DMS153 treated with DMSO at 0.1 percent for 48 hours (cell line): ENCODE results near the gene PDCD1LG2.
"Not testable (repeated sequence)": the region's sequence is repeated elsewhere in the genome, so short reads cannot be mapped to it uniquely, and the experiment has no call there.

Source experiments
- DNase-seq: peaks from one replicate; lab custom pipeline; 2025; ENCODE audit not compliant: unreplicated experiment; lab: John Stamatoyannopoulos, UW

Gene PDCD1LG2

DNA sequence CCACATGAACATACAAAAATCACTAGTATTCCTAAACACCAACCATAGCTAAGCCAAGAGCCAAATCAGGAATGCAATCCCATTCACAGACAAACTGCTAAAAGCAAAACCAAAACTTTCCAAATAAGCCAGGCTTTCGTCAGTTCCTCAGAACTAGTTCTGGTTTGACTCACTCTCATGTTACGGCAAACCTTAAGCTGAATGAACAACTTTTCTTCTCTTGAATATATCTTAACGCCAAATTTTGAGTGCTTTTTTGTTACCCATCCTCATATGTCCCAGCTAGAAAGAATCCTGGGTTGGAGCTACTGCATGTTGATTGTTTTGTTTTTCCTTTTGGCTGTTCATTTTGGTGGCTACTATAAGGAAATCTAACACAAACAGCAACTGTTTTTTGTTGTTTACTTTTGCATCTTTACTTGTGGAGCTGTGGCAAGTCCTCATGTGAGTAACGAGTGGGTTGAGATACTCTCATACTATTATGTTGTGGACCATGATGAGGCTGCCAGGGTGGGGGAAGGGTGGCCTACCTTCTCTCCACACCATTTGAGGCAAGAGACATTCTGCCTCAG lies at the start of gene PDCD1LG2:
Gene PDCD1LG2, plus strand, starts transcription at position 172 of the 572 bp plus-strand sequence. CDS start 12,016 bp downstream, outside the sequence.
- no peak for DNase-seq

DNA sequence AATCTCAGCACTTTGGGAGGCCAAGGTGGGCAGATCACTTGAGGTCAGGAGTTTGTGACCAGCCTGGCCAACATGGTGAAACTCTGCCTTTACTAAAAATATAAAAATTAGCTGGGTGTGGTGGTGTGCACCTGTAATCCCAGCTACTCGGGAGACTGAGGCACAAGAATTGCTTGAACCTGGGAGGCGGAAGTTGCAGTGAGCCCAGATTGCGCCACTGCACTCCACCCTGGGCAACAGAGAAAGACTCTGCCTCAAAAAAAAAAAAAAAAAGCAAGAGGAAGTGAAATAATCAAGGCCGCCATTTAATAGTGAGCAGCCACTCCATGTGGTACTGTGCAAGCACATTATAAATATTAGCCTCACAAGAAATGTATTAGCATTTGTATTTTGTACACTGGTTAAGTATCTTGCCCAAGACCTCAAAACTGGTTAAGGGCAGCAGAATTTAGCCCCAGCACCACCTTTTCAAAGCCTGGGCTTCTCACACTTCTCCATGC lies 45.5 kb upstream of the PDCD1LG2 start:
- DNase-seq: not testable (repeated sequence)

DNA sequence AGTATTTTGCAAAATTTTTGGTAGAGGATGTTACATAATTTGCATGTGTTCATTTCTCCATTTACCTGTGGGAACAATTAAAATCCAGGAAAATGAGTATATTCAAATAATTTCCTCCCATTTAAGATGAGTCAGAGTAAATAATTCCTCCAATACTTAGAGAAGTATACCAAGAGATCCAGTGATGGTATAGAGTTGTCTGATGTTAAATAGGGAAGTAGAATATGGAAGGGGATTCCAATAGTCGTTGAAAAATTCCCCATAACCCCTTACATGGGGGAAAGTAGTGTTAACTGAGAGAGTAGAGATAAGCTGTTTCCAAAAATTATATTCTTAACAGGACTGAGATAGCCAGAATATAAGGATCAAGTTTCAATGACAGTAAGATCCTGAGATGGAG lies 44.3 kb upstream of the PDCD1LG2 start:
- no peak for DNase-seq

DNA sequence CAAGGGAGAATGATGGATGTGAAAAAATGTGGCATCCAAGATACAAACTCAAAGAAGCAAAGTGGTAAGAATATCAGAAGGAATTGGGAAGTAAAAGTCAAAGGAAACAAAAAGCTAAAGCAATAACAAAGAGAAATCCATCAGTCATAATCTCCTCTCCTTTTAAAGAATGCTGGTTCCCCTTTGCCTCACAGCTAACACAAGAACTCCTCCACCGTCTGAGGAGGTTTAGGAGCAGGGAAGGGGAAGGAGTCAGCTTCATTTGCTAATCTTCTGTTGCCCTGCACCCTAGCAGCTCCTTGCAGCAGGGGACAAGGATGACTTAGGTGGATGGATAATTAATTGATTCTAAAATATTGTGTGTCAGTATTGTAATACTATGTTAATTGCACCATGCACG lies 43.6 kb upstream of the PDCD1LG2 start:
- DNase-seq: no peak

DNA sequence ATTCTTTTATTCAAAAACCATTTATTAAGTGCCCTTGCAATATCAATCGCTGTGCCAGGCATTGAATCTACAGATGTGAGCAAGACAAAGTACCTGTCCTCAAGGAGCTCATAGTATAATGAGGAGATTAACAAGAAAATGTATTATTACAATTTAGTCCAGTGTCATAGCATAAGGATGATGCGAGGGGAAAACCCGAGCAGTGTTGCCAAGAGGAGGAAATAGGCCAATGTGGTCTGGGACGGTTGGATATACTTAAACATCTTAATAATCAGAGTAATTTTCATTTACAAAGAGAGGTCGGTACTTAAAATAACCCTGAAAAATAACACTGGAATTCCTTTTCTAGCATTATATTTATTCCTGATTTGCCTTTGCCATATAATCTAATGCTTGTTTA lies 41.5 kb upstream of the PDCD1LG2 start:
- DNase-seq: no peak

DNA sequence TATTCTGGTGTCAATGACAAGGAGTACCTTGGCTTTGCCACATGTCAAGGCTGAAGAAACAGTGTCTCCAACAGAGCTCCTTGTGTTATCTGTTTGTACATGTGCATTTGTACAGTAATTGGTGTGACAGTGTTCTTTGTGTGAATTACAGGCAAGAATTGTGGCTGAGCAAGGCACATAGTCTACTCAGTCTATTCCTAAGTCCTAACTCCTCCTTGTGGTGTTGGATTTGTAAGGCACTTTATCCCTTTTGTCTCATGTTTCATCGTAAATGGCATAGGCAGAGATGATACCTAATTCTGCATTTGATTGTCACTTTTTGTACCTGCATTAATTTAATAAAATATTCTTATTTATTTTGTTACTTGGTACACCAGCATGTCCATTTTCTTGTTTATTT lies 40.2 kb upstream of the PDCD1LG2 start:
- no peak for DNase-seq

DNA sequence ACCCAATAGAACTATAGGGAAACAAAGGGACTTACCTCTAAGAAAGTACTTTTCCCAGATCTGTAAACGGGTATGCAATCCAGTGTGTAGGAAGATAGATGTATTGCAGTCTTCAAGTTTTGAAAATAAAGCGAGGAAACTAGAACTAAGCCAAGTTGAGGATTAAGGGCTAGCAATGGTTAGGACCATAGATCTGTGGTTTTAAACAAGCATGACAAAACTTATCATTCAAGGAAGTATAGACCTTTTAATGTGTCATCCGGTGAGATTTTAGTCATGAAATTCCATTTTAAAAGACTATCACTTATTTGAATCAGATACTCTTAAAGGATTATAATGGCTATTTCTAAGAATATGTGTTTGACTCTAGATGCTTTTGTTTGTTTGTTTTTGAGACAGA lies 39.5 kb upstream of the PDCD1LG2 start:
- no peak for DNase-seq

DNA sequence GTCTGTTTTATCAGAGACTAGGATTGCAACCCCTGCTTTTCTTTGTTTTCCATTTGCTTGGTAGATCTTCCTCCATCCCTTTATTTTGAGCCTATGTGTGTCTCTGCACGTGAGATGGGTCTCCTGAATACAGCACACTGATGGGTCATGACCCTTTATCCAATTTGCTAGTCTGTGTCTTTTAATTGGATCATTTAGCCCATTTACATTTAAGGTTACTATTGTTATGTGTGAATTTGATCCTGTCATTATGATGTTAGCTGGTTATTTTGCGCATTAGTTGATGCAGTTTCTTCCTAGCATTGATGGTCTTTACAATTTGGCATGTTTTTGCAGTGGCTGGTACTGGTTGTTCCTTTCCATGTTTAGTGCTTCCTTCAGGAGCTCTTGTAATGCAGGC lies 34.7 kb upstream of the PDCD1LG2 start:
- not testable (repeated sequence) for DNase-seq

DNA sequence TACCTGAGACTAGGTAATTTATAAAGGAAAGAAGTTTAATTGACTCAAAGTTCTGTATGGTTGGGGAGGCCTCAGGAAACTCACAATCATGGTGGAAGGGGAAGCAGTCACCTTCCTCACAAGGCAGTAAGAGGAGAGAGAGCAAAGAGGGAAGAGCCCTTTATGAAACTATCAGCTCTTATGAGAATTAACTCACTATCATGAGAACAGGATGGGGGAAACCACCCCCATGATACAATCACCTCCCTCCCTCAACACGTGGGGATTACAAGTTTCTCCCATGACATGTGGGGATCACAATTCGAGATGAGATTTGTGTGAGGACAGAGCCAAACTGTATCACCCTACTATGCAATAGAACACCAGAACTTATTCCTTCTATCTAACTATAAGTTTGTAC lies 32.1 kb upstream of the PDCD1LG2 start:
- DNase-seq: no peak

DNA sequence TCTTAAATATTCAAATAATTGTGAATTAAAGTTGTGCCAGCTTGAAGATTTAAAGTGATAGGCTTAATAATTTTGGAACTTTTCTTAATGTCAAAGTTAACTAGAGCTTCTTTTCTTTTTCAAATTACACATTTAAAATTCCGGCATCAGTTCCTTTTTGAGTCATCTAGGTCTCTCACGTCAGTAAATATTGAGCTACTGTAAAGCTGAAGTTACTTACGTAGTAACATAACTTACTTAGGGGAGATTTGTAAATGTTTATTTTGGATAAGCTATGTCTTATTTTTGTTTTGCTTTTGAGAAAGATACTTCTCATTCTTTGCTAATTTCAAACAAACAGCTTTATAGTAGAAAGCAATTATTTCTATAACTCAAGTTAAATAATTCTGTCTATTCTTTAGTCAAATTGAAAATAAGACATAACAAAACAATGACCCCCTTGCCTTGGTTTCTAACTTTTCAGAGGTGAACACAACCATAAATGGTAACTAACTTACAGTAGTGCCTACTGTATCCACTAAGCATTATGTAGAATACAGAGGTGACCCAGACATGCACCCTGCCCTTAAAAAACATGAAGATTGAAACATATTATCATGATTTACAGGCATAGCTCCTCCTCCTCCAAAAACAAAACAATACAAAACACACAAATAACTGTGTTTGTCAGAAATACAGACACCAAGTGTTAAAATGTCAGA lies 30.2 kb upstream of the PDCD1LG2 start:
- DNase-seq: no peak

DNA sequence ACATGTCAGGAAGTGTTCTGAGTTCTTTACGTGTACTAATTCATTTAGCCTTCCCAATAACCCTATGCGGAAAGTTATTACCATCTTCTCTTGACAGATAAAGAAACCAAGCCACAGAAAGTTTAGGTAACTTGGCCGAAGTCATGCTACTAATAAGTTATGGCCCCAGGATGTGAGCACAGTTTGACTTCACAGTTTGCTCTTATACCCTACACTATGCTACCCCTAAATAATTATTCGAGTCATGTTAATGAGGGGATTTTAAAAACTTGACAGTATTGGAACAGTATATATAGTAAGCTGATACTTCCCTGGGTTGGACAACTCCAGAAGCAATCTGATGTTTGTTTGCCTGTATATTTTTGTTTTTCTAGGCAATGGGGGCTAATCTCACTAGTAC lies 29.4 kb upstream of the PDCD1LG2 start:
- no peak for DNase-seq

DNA sequence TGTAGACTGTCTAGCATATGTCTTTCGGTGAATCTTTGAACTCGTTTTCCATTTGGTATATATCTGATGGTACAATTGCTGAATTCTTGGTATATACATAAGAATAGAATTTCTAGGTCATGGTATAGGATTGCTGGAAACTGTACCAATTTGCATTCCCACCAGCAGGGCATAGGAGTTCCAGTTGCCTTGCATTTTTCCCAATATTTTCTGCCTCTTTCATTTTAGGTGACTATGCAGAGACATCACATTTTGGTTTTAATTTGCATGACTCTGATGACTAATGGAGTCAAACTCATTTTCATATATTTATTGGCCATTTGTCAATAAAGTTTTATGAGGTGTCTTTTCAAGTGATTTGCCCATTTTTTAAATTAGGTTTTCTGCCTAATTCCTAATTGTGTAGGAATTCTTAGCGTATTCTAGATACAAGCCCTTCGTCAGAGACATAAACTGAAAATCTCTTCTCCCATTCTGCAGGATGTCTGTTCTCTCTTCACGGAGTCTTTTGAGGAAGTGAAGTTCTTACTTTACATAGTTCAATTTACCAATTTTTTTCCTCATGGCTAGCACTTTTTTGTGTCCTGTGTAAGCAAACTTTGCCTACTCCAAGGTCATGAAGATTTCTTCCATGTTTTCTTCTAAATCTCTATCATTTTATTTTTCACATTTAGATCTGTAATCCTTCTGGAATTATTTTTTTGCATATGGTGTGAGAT lies 28.9 kb upstream of the PDCD1LG2 start:
- no peak for DNase-seq

DNA sequence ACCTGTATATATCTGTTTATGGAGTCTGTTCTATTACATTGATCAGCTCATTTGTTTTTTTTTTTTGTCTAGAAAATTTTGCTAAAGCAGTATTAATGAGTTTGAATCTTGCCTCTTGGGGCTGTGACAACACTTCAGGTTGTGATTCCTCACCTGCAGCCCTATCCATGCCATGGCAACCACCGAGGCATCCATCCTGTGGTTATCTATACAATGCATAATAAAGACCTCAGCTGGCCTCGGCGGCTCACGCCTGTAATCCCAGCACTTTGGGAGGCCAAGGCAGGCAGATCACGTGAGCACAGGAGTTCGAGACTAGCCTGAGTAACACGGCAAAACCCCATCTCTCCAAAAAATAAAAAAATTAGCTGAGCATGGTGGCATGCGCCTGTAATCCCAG lies 28.1 kb upstream of the PDCD1LG2 start:
- no peak for DNase-seq

DNA sequence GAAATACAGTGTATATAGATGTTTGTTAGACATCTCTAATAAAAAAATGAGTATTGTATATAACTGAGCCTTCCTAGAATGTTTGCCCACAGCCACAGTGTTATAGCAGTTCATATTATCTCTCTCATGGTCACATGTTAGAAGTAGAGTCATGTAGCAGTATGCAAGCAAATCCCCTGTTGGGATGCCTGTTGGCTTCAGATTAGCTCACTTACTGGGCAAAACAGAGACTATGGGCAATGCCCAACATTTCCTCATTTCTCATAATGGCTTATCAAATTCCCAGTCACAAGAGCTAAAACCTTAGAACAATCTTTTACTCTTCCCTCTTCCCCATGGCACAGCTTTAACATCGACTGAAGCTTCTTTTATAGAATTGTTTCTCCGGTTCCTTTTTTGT lies 27.0 kb upstream of the PDCD1LG2 start:
- DNase-seq: no peak

DNA sequence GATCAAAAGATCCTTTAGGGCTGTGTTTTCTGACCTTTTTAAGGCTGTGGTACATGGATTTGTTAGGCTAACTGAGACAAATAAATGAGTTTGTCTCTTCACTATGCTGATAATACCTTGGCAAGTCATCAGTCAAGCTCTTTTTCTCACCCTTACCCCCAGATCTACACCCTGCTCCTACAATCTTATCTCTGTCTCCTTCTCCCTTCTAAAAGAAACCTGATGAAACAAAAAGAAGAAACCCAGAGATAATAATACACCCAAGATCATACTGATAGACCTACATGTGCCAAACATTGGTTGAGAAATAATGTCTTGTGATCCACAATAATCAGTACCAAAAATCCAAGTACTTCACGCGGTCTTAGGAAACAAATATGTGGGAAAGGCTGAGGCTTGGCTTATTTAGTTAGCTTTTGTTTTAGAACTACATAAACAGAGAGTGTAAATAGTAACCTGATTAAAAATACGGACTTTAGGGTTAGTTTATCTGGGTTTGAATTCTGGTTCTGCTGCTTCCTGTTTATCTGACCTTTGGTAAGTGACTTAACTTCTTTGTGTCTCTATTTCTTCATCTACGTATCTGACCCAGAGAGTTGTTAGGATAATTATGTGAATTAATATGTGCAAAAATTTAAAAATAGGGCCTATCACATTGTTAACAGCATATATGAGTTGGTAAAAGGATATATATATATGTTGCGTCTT lies 24.8 kb upstream of the PDCD1LG2 start:
- DNase-seq: no peak

DNA sequence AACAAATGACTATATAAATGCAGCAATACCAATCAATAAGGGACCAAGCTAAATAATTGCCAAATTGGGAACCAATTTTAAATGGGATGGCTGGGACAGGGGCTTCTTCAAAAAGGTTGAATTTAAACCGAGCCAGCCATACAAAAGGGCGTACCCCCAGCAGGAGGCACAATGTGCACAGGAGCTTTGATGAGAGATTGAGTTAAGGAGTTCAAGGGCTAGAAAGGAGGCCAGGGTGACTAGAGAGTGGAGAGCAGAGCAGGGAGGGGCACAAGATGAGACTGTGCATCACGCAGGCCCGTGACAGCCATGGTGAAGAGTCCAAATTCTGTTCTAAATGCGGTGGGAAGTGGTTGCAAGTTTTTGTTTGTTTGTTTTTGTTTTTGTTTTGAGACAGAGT lies 23.3 kb upstream of the PDCD1LG2 start:
- DNase-seq: no peak

DNA sequence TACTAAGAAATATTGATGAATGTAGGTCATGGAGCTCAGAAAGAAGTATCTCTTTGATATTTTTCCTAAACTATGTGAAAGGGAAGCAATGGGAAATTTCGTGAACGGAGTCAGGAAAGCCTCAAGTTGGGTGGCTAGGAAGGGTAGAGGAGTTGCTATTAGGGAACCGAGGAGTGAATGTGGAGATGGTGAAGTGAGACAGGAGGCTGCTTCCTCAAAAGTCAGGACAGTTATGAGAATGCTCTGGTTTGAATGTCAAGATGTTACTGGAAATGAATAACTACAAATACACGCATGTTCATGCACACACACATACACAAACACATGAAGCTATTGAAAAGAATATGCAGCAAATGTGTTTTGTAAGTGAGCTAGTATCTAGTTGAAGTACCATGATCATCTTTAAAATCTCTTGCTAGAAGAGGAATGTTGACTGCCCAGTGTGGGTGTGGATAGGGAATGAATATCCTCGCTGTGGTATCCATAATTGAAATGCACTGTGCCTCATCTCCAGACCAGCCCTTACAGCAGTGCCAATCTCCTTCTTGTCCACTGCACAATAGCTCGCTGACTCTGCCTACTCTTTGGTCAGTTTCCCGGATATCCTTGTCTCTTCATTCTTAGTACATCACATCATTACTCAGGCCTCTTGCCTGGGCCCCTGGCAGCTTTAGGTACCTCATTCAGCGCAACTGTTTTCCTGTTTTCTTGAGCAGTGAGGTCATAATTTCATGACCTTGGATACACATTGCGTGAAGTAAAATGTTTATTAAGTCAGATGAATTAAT lies 21.9 kb upstream of the PDCD1LG2 start:
- DNase-seq: no peak

DNA sequence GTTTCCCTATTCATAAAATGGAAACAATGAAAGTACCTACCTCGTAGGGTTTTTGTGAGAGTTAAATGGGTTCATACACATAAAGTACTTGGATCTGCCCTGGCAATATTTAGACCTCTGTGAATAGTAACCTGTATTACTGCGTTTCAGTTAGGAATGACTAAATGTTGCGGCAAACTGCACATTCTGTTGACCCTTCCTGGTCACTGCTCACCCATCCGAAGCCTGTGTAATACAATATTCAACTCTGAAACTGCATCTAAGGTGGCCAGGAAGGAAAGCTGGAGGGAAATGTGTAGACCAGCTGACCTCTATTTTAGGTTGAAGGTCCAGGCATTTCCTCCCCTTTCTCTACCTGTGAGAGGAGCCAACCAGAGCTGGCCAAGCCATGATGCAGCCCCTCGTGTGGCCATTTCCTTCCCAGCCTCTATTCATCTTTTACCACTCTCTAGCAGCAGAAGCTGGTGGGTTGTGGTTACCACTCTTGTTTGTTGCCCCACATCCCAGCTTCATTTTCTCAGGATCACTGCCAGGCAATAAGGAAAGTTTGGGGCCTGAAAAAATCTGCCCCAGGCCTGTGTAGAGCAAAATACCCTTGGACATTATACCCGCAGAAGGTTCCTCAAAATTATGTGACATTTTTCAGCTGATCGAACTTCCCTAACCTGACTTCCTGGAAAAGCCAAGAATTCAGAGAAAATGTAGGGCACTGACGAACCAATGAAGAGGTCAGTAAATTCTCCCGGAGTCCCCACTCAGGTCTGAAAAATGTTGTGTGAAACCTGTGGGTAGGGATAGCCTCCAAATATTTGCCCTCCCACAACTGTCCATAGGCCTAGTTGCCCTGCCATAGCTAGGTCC lies 20.5 kb upstream of the PDCD1LG2 start:
- DNase-seq: no peak

DNA sequence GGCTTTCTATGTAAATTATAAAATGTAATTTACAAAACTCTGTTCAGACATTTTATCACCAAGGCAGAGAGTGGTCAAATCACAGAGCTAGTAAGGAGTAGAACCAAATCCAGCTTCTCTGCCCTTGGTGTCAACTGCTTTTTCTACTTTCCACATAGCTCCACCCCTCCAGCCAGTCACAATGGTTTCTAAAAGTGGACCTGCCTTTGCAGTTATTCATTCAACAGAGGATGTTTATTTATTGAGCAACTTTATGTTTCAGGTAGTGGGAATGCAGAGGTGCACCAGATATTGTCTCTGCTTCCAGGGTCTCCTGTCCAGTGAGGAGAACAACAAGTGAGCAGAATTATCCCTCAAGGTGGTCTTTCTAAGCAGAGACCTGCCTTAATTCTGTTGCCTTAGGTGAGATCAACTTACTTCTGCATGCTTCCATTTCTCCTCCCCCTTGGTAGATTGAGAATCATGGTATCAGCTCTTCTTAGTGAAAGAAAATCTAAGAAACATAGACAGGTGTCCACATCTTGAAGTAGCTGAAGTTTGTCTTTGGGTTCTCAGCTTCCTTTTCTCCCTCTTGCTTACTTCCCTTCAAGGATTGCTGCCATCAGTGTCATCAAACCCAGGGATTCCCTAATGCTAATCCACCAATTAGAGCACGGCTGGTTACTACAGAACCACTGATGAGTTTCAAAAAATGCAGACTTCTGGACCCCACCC lies 17.2 kb upstream of the PDCD1LG2 start:
- no peak for DNase-seq
